Stimulated activated CD4-positive, alpha-beta T cell treated with anti-CD3 and anti-CD28 coated beads, Interleukin-2, amount 100 ng/mL, for 48 hours (primary cell): ENCODE data around the gene MOB1B.
"Not testable (repeated sequence)": the region's sequence is repeated elsewhere in the genome, so short reads cannot be mapped to it uniquely, and the experiment has no call there.

ENCODE experiments used
- DNase-seq, 2 donors: peaks; one replicate each; pipeline ENCODE4 v3.0.0-alpha.2; 2020

Gene MOB1B

DNA sequence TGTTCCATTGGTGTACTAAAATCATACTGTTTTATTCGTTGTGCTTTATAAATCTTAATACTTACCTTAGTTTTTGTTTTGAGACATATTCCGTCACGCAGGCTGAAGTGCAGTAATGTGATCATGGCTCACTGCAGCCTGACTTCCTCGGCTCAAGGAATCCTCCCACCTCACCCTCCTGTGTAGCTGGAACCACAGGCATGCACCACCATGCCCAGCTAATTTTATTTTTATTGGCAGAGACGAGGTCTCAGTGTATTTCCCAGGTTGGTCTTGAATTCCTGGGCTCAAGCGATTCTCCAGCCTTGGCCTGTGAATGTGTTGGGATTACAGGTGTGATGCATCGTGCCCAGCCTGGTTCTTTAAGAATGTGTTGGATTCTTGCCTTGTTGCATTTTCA is 66.9 kb downstream of the MOB1B start:
- no peak for DNase-seq

GRCh38 chr4:70976252-70976651 is 74.1 kb downstream of the MOB1B start:
- DNase-seq: no peak

GRCh38 chr4:70979445-70980008 is 77.4 kb downstream of the MOB1B start:
- DNase-seq: no peak

- no peak for DNase-seq
Measured at GRCh38 chr4:70980196-70980595, 78.0 kb downstream of the MOB1B start.

DNA sequence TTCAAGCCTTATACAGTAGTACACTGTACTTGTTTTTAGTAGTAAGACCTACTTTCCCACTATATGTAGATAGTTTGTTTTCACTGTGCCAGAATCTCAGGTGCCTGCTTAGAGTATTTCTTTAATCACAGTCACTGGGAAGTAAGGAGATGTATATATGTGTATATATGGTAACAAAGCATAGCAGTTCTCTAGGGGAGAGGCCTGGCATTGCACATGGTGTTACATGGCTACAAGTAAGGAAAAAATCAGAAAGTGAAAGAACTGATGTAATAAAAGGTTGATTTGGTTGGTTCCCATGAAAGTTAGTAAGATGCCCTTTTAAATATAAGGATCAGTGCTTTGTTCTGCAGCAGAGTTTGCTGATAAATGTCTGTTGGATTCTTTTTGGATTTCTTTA is 81.9 kb downstream of the MOB1B start:
- DNase-seq: no peak

GRCh38 chr4:70984589-70984988 is 82.4 kb downstream of the MOB1B start:
- no peak for DNase-seq

- no peak for DNase-seq
Measured at GRCh38 chr4:70991596-70991995, 89.4 kb downstream of the MOB1B start.

DNA sequence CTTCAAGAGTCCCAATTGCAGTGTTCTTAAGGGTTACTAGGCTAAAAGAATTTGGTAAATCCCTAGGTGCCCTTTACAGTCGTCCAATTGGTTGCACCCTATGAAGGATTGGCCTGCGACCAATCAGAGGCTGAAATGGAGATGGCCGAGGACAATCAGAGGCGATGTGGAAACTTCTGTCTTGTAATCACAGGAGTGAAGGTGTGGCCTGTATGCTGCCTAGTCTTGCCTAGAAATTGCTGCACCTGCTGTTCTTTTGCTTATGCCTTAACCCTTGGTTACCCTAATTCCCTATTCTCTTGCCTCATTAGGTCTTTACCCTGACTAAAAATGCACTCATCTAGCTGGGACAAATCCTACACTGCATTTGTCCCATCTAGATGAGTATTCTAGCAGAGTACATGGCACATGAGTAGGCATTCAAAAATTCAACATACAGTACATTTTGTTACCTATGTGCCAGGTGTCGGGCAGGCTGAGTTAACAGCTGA is 90.3 kb downstream of the MOB1B start:
- DNase-seq: no peak

GRCh38 chr4:70993181-70994068 is 91.3 kb downstream of the MOB1B start, which contains the start of gene DCK:
TSS of gene DCK (plus strand) at chr4:70993649. CDS start at chr4:70993836, 187 bp downstream.
- DNase-seq: peak; percentile 81 to 83

- DNase-seq: no peak
Measured at GRCh38 chr4:70994069-70994366, 91.8 kb downstream of the MOB1B start.

- DNase-seq: no peak
Measured at GRCh38 chr4:70994387-70995099, 92.4 kb downstream of the MOB1B start.

GRCh38 chr4:70996018-70996360 is 93.8 kb downstream of the MOB1B start:
- no peak for DNase-seq

- DNase-seq: no peak
Measured at GRCh38 chr4:70997036-70997435, 94.9 kb downstream of the MOB1B start.

- no peak for DNase-seq
Measured at GRCh38 chr4:70997546-70997945, 95.4 kb downstream of the MOB1B start.

GRCh38 chr4:70999639-71000038 is 97.5 kb downstream of the MOB1B start:
- not testable (repeated sequence) for DNase-seq

GRCh38 chr4:71001363-71001762 is 99.2 kb downstream of the MOB1B start:
- not testable (repeated sequence) for DNase-seq

DNA sequence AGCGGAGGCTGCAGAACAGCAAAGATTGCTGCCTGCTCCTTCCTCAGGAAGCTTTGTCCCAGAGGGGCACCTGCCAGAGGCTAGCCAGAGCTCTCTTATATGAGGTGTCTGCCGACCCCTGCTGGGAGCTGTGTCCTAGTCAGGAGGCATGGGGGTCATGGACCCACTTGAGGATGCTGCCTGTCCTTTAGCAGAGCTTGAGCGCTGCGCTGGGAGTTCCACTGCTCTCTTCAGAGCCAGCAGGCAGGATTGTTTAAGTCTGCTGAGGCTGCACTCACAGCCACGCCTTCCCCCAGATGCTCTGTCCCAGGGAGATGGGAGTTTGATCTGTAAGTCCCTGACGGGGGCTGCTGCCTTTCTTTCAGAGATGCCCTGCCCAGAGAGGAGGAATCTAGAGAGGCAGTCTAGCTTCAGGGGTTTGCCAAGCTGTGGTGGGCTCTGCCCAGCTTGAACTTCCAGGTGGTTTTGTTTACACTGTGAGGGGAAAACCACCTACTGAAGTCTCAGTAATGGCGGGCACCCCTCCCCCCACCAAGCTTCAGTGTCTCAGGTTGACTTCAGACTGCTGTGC is 102.2 kb downstream of the MOB1B start:
- DNase-seq: peak in 1 of 2 donors; percentile 18

DNA sequence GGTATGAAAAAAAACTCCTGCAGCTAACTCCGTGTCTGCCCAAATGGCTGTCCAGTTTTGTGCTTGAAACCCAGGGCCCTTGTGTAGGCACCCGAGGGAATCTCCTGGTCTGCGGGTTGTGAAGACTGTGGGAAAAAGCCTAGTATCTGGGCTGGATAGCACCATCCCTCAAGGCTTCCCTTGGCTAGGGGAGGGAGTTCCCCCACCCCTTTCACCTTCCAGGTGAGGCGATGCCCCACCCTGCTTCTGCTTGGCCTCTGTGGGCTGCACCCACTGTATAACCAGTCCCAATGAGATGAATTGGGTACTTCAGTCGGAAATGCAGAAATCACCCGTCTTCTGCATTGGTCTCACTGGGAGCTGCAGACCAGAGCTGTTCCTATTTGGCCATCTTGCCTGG is 102.9 kb downstream of the MOB1B start:
- not testable (repeated sequence) for DNase-seq

DNA sequence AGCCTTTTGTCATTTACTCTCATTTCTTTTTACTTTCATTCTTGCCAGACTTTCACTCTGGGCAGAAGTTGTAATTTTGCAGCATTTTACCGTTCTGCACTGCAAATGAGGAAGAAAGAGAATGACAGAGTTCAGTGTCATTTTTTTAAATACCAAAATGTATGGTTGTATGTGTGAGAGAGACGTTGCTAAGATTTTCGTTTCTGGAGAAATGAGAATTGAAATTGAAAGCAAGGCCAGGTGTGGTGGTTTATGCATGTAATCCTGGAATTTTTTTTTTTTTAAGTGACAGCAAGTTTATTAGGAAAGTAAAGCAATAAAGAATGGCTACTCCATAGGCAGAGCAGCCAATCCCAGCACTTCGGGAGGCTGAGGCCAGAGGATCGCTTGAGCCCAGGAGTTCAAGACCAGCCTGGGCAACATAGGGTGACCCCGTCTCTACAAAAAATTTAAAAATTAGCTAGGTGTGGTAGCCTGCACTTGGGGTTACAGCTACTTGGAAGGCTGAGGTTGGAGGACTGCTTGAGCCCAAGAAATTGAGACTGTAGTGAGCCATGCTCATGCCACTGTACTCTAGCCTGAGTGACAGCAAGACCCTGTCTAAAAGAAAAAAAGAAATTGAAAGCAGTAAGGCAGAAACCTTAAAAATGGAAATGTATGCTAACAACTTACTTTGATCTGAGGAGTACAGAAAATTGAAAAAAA is 104.2 kb downstream of the MOB1B start:
- no peak for DNase-seq

DNA sequence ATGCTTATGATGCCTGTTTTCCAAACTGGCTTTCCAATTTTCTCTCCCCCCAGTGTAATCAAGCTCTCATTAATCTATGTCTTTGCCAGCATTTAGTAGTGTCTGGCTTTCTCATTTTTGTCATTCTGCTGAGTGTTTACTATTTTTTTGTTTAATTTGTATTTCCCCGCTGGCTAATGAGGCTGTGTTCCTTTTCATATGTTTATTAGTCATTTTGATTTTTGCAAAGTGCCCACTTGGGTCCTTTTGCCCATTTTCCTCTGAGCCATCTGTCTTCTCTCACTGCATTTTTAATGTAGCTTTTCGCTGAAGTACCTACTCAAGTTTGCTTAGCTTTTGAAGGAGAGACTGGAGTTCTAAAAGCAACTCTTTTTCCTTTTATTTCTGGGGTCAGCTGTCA is 106.0 kb downstream of the MOB1B start:
- DNase-seq: no peak

- no peak for DNase-seq
Measured at GRCh38 chr4:71009086-71009485, 106.9 kb downstream of the MOB1B start.

GRCh38 chr4:71009890-71010588 is 107.9 kb downstream of the MOB1B start:
- DNase-seq: no peak
